ENCODE measurements around the gene C16orf46. TPM values are rescaled to one million over a fixed set of nuclear protein-coding genes. Genes with fewer than 3 reads are reported as not detected.

The C16orf46 gene
- total and polyA plus RNA-seq, 2 of the 13 experiments (the other 11 are each of a cell fraction or from before 2014, with no cell fraction given): 0.38 to 0.55 TPM

DNA sequence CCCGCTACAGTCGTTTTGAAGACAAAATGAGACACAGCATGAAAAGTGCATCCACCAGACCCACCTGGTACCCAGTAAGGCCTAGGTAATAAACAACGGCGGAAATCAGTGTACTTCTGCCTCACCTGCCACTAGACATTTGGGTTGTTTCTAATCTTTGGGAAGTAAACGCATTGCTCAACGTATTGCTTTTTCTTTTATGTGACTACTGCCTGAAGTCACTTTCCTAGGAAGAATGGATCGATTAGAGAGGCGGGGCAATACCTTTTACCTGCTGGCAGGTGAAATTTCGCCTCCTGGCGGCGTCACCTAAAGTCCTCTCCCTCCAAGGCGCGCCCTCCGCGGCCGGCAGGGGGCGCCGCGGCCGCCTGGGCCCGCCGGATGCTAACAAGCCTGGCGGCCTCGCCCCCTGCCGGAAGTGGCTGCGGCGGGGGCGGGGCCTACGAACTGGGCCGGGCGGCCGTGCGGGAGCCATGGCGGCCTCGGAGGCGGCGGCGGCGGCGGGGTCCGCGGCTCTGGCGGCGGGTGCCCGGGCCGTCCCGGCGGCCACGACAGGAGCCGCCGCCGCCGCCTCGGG is 41.6 kb downstream of the C16orf46 start, which contains the start of gene ATMIN (continued):
- TF ChIP-seq, protein P1, sequence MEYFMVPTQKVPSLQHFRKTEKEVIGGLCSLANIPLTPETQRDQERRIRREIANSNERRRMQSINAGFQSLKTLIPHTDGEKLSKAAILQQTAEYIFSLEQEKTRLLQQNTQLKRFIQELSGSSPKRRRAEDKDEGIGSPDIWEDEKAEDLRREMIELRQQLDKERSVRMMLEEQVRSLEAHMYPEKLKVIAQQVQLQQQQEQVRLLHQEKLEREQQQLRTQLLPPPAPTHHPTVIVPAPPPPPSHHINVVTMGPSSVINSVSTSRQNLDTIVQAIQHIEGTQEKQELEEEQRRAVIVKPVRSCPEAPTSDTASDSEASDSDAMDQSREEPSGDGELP (IDR thresholded peaks at IDR 0.05; ENCODE audit: borderline replicate concordance, low read depth): no peak
- TF ChIP-seq ASH2L (IDR thresholded peaks at IDR 0.05; ENCODE audit: insufficient read length, low read depth, low read length) (no peak), NFKB2 (CRISPR knock-in tag; IDR thresholded peaks at IDR 0.05; ENCODE audit: borderline replicate concordance) (no peak), ZNF788 (CRISPR knock-in tag; IDR thresholded peaks at IDR 0.05; ENCODE audit: borderline replicate concordance) (peak; percentile 64; the same call in 1 of the 2 replicates), ZNF121 (CRISPR knock-in tag; IDR thresholded peaks at IDR 0.05) (no peak), SMYD3 (CRISPR knock-in tag; IDR thresholded peaks at IDR 0.05) (no peak), ZIK1 (CRISPR knock-in tag; IDR thresholded peaks at IDR 0.05; ENCODE audit: borderline replicate concordance, low read depth) (0 out of 2 replicates have a peak, but pooled peaks have one; percentile 27), ZNF274 (CRISPR knock-in tag; IDR thresholded peaks at IDR 0.05) (no peak), KLF13 (CRISPR knock-in tag; IDR thresholded peaks at IDR 0.05) (no peak), ZNF747 (CRISPR knock-in tag; IDR thresholded peaks at IDR 0.05; ENCODE audit: borderline replicate concordance) (no peak), PCBP2 (optimal IDR thresholded peaks at IDR 0.05; ENCODE audit: low read depth, low read length, poor library complexity, severe bottlenecking) (no peak)
- TF ChIP-seq, protein P2, sequence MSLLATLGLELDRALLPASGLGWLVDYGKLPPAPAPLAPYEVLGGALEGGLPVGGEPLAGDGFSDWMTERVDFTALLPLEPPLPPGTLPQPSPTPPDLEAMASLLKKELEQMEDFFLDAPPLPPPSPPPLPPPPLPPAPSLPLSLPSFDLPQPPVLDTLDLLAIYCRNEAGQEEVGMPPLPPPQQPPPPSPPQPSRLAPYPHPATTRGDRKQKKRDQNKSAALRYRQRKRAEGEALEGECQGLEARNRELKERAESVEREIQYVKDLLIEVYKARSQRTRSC (CRISPR knock-in tag; IDR thresholded peaks at IDR 0.05; ENCODE audit: low read depth): no peak
- TF ChIP-seq, protein P3, sequence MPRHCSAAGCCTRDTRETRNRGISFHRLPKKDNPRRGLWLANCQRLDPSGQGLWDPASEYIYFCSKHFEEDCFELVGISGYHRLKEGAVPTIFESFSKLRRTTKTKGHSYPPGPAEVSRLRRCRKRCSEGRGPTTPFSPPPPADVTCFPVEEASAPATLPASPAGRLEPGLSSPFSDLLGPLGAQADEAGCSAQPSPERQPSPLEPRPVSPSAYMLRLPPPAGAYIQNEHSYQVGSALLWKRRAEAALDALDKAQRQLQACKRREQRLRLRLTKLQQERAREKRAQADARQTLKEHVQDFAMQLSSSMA (CRISPR knock-in tag; IDR thresholded peaks at IDR 0.05): no peak
- TF ChIP-seq, protein P4, sequence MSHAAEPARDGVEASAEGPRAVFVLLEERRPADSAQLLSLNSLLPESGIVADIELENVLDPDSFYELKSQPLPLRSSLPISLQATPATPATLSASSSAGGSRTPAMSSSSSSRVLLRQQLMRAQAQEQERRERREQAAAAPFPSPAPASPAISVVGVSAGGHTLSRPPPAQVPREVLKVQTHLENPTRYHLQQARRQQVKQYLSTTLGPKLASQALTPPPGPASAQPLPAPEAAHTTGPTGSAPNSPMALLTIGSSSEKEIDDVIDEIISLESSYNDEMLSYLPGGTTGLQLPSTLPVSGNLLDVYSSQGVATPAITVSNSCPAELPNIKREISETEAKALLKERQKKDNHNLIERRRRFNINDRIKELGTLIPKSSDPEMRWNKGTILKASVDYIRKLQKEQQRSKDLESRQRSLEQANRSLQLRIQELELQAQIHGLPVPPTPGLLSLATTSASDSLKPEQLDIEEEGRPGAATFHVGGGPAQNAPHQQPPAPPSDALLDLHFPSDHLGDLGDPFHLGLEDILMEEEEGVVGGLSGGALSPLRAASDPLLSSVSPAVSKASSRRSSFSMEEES (CRISPR knock-in tag; IDR thresholded peaks at IDR 0.05): no peak
- TF ChIP-seq, protein P5, sequence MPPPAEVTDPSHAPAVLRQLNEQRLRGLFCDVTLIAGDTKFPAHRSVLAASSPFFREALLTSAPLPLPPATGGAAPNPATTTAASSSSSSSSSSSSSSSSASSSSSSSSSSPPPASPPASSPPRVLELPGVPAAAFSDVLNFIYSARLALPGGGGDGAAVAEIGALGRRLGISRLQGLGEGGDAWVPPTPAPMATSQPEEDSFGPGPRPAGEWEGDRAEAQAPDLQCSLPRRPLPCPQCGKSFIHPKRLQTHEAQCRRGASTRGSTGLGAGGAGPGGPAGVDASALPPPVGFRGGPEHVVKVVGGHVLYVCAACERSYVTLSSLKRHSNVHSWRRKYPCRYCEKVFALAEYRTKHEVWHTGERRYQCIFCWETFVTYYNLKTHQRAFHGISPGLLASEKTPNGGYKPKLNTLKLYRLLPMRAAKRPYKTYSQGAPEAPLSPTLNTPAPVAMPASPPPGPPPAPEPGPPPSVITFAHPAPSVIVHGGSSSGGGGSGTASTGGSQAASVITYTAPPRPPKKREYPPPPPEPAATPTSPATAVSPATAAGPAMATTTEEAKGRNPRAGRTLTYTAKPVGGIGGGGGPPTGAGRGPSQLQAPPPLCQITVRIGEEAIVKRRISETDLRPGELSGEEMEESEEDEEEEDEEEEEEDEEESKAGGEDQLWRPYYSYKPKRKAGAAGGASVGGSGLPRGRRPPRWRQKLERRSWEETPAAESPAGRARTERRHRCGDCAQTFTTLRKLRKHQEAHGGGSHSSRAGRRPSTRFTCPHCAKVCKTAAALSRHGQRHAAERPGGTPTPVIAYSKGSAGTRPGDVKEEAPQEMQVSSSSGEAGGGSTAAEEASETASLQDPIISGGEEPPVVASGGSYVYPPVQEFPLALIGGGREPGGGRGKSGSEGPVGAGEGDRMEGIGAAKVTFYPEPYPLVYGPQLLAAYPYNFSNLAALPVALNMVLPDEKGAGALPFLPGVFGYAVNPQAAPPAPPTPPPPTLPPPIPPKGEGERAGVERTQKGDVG (CRISPR knock-in tag; IDR thresholded peaks at IDR 0.05; ENCODE audit: borderline replicate concordance): no peak
- TF ChIP-seq, protein P6, sequence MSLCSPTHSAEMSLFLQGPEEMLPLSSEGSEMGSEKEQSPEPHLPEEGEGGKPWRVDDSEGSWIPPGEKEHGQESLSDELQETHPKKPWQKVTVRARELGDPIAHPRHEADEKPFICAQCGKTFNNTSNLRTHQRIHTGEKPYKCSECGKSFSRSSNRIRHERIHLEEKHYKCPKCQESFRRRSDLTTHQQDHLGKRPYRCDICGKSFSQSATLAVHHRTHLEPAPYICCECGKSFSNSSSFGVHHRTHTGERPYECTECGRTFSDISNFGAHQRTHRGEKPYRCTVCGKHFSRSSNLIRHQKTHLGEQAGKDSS (CRISPR knock-in tag; IDR thresholded peaks at IDR 0.05; ENCODE audit: borderline replicate concordance, low read depth): no peak
- TF ChIP-seq, protein P7, sequence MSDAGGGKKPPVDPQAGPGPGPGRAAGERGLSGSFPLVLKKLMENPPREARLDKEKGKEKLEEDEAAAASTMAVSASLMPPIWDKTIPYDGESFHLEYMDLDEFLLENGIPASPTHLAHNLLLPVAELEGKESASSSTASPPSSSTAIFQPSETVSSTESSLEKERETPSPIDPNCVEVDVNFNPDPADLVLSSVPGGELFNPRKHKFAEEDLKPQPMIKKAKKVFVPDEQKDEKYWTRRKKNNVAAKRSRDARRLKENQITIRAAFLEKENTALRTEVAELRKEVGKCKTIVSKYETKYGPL (CRISPR knock-in tag; IDR thresholded peaks at IDR 0.05): no peak
- TF ChIP-seq, protein P8, sequence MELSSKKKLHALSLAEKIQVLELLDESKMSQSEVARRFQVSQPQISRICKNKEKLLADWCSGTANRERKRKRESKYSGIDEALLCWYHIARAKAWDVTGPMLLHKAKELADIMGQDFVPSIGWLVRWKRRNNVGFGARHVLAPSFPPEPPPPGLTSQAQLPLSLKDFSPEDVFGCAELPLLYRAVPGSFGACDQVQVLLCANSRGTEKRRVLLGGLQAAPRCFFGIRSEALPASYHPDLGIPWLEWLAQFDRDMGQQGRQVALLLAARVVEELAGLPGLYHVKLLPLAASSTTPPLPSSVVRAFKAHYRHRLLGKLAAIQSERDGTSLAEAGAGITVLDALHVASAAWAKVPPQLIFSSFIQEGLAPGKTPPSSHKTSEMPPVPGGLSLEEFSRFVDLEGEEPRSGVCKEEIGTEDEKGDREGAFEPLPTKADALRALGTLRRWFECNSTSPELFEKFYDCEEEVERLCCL (CRISPR knock-in tag; IDR thresholded peaks at IDR 0.05; ENCODE audit: borderline replicate concordance): no peak

Data from HepG2 (cell line).